IPS-NIHi11 (cell line): ENCODE data around the gene CCNI2.

ENCODE experiments used
- DNase-seq: peaks from one replicate; pipeline ENCODE4 v3.0.0; 2012; ENCODE audit warnings: mixed read lengths, low spot score

Gene CCNI2

GRCh38 chr5:132750471-132751230 is 3.4 kb downstream of the CCNI2 start:
- DNase-seq: no peak

GRCh38 chr5:132751444-132751843 is 4.2 kb downstream of the CCNI2 start:
- no peak for DNase-seq

DNA sequence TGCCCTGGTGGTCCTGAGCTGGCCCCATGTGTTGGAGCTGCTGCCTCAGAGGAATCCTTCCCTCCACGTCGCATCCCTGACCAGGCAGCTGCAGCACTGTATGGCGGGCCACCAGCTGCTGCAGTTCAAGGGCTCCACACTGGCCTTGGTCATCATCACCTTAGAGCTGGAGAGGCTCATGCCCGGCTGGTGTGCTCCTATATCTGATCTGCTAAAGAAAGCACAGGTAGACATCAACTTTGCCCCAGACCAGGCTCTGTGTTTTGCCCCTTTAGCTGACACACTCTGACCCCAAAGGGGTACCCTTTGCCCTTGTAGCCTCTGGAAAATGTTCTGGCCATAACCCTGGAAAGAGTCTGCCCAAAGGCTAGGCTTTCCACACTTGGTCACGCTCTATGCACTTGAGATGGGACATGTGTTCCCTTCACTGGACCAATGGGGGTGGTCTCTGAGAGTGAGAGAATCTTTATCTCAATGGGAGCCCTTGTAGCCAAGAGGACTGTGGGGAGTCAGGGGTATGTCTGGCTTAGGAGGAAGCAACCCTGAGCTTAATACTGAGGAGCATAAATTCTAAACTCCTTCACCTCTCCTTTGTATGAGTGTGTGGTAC is 4.8 kb downstream of the CCNI2 start:
- DNase-seq: no peak

DNA sequence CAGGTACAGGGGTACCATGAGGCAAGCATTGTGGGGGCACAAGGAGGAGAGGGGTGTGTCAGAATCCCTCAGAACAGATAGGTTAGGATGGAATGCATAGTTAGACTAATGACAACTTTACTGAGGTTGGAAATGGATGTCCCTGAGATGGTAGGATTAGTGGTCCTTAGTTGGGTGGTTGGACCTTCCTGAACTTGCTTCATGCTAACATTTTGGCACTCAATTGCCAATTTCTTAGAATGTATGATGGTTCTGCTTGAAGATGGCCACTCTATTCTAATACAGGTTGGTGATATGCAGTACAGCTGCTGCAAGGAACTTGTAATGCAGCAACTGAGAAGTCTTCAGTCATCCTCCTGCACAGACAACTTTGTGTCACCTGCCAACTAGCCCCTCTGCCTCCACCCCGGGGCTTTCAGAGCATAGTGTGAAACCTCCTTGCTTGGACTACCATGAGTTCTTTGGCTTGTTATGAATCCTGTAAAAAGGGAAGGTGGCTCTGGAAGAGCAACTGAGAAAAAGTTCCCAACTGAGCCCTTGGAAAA is 5.4 kb downstream of the CCNI2 start:
- DNase-seq: no peak

- peak; percentile 78 for DNase-seq
Measured at GRCh38 chr5:132753135-132753987, 6.1 kb downstream of the CCNI2 start.

DNA sequence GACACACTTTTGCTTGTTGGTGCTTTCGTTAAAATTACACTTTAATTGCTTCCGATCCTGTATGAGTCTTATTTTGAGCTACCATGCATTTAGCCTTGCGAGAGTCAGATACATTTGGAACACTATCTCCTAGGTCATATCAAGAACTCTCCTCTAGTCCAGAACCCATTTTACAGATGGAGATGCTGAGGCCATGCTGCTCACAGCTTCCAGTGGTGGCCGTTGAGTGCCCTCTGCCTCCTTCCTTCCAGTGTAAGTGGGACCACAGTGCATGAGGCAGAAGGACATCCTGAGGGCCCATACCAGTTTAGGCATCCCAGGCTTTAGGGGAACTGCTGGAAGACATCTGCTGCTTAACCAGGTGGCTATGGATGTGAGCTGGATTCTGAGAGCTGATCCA is 6.9 kb downstream of the CCNI2 start:
- no peak for DNase-seq

GRCh38 chr5:132754947-132755346 is 7.7 kb downstream of the CCNI2 start:
- DNase-seq: no peak

DNA sequence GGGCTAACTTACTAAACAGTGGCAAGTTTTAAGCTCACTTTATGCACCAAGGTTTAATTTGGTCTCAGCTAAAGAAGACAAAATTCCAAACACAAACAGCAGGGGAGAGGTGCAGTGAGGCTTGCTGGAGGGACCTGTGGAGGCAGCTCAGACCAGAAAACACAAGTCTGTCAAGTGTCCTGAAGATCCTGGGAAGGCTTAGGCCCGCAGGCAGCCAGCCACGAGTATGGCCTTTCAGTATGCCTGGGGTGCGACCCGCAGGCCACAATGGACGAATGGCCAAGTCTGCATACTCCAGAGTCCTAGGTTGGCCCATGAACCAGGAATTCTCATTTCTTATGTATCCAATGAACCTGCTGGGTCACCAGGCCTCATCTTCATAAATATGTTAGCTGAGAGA is 9.3 kb downstream of the CCNI2 start:
- no peak for DNase-seq

DNA sequence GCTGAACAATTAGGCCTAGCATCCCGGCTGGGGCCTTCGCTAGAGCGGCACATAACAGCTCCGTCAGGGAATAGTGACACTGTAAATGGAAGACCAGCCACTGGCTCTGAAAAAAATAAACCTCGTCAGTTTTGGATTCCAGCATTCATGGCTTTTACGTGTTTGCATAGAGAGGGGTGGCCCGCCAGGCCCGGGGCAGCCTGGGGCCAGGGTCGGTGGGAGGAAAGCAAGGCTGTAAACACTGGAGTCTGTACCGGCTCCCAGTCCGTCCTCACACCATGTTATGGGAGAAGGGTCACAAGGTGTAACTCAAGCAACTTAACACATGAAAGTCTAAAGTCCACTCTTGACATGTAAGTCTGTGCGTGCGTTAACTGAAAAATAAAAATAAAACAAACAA is 11.2 kb downstream of the CCNI2 start:
- no peak for DNase-seq

GRCh38 chr5:132759114-132760048 is 12.2 kb downstream of the CCNI2 start:
- DNase-seq: no peak

DNA sequence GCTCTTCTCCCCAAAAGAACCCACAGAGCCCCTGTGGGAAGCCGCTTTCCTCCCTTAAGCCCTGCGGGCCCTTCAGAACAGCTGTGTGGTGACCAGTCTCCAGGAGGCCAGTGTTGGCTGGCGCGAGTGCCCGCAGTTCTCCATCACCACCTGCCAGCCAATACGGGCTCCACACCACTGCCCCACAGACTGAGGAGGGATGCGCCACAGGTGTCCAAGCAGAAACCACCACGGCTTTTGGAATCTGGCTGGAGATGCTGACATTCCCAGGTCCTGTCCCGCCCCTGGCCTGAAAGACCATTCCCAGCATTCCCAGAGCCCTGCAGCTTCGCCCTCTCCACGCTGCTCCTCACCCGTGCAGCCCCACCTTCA is 12.8 kb downstream of the CCNI2 start:
- no peak for DNase-seq

GRCh38 chr5:132760601-132761317 is 13.5 kb downstream of the CCNI2 start:
- no peak for DNase-seq

DNA sequence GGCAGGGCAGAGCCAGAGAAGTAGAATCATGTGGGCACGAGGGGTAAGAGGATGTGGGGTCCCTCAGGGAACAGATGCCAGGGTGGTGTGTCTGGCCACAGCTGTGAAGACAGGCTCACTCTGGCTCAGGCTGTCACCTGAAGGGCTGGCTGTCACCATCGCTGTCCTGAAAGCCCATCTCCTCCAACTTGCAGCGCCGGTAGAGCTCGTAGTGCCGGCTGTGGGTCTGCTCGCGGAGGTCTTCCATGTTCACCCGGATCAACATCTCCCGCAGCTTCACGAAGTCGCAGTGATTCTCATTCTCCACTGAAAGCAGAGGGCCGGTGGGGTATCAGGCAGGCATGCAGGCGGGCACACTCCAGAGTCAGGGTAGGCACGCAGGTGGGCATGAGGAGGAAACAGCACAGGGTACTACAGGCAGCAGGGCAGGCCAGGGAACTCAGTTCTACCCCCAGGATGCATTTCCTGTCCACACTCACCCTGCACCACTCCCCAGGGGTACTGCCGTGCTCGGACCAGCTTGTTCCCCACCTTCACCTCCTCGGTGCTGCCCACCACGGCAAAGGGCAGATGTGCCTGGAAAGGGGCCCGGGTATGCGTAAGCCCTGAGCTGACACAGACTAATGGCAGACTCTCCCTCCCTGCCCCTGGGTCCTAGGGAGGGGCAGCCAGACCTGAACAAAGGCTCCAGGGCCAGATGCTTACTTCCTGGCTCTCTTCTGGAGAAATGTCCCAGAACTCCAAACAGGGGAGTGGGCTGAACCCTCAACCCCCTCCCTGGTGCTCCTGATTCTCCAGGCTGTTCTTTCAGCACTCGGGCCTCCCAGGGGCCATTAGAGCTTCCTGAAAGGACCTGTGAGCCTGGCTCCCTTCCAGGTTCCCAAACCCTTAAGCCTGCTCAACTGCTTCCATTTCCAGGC is 14.4 kb downstream of the CCNI2 start:
- DNase-seq: no peak

DNA sequence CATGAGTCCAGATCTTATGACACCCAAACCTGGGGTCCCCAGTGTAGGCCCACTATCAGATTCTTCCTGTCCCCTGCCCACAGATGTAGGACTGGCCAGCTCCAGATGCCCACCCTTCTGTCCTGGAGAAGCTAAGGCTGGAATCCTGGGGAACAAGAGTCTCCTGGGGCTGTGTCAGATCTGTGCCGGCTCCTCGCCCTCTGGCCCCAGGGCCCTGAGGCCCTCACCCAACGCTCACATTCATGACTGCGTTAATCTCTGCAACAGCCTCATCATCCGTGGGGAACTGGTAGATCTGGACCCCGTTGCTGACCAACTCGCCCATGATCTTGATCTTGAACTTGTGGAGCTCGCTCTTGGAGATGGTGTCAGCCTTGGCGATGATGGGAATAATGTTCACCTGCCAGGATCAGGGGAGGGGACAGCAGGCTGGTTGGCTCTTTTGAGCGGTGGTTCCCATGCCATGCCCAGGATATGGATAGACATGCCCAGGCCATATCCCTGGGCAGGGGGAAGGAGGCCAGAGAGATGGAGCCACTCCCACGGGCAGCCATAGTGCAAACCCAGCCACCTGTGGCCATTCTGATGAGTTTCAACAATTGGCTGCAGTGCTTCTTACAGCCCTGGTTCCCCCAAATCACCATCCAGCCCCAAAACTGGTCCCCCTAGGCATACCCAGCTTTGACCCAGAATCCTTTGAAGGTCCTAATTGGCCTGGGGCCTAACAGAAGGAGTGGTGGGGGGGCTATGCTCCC is 15.2 kb downstream of the CCNI2 start:
- no peak for DNase-seq

DNA sequence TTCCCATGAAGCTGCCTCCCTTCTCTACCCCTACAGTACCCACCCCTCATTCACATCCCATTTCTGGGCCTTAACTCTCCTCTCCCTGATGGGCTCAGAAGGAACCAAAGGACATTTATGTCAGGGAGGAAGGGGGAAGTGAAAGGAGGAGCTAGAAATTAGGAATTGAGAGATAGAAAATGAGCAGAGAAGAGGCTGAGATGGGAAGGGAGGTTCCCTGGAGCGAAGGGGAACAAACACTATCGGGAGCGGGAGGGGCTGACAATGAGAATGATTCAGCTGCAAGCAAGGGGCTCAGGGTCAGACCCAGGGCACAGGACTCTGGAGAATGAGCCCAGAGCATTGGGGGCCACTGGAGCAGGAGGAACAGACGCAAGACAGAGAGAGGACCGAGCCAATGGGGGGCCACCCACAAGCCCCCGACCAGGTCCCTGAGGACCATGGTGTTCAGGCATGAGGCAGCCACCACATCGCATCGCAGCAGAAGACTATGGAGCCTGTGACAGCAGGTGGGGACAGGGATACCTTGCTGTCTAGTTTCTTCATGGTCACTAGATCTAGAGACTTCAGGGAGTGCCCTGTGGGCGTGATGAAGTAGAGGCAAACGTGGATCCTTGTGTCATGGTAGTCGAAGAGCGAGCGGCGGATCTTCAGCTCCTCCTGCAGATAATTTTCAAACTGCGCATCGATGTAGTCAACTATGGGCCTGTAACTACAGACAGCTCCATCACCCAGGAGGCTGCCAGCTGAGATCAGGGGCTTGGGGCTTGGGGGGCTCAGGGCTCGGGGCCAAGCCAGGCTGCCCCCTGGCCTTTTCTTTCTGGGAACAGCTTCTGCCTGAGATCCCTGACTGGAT is 16.2 kb downstream of the CCNI2 start:
- no peak for DNase-seq

DNA sequence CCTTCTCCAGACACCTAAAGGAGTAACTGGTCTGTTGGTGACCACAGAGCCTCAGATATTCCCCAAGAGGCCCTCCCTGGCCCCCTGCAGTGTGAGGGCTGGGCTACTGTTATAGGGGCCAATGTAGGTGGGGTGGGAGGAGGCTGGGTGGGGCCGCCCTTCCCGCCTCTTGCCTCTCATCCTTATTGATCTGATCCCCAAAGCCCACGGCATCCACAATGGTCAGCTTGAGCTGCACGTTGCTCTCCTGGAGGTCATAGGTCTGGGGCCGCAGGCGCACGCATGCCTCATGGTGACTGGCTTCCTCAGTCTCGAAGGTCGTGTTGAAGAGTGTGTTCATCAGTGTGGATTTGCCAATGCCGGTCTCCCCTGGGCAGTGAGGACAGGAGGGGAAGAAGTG is 16.8 kb downstream of the CCNI2 start:
- DNase-seq: no peak

DNA sequence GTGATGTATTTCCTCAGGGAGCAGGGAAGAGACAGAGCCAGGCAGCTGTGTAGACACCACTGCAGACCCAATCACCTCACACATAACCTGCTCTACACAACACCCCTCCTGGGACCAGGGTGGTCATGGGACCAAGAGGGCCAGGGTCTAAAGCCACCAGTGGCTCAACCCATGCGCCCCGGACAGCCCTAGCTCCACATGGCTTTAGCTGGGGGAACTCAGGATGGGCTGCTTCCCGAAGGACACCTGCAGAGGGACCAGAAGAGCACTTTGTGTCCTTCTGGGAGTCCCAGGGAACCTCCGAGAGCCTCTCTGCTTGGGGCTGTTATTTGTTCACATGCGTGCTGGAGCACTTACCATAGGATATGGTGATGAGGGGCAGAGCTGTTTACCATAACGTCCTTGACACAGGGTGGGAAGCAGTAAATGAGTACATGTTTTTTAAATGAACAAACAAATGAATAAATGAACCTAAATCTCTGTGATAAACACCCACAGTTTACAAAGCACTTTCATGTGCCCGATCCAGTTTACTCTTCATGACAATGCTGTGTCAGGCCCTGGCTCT is 17.5 kb downstream of the CCNI2 start:
- DNase-seq: no peak
